Measurements from ENCODE around the gene CLTA. TPM values are rescaled to one million over a fixed set of nuclear protein-coding genes. Genes with fewer than 3 reads are reported as not detected.

The CLTA gene
- total RNA-seq, 4 donors from 2014 or later: 128 to 148 (median 130) TPM

GRCh38 chr9:36213989-36214388 is 23.3 kb downstream of the CLTA start:
- peaks cover 20% of the 10 kb centered on the region for H3K4me1 ChIP-seq
- no peaks in the 10 kb centered on the region for H3K27me3 ChIP-seq
- 77% methylated on average over 4 of the region's 4 CpGs for WGBS
- H3K4me3 ChIP-seq: no peak overlapping the region
- H3K9me3 ChIP-seq: no peaks in the 10 kb centered on the region
- DNase-seq (ENCODE audit: low spot score in 2 of 2): no peak
- TF ChIP-seq POLR2A (IDR thresholded peaks at IDR 0.05) (no peak), POLR2AphosphoS5 (IDR thresholded peaks at IDR 0.05) (no peak), EP300 (IDR thresholded peaks at IDR 0.05) (no peak), CTCF (IDR thresholded peaks at IDR 0.05) (no peak)
- H3K27ac ChIP-seq: no peak overlapping the region
- peaks cover 76% of the 10 kb centered on the region for H3K36me3 ChIP-seq

- H3K4me1 ChIP-seq: peaks cover 18% of the 10 kb centered on the region
- DNase-seq (ENCODE audit: low spot score in 2 of 2): no peak
- TF ChIP-seq EP300 (IDR thresholded peaks at IDR 0.05) (no peak), CTCF (IDR thresholded peaks at IDR 0.05) (no peak), POLR2A (IDR thresholded peaks at IDR 0.05) (no peak), POLR2AphosphoS5 (IDR thresholded peaks at IDR 0.05) (no peak)
- H3K36me3 ChIP-seq: peaks cover 77% of the 10 kb centered on the region
- no peak overlapping the region for H3K4me3 ChIP-seq
- H3K27ac ChIP-seq: no peak overlapping the region
- no peaks in the 10 kb centered on the region for H3K27me3 ChIP-seq
- no peaks in the 10 kb centered on the region for H3K9me3 ChIP-seq
These were observed 23.9 kb downstream of the CLTA start for GRCh38 chr9:36214571-36214970.

- H3K36me3 ChIP-seq: peaks cover 72% of the 10 kb centered on the region
- WGBS: 59% methylated on average over 13 of the region's 13 CpGs
- H3K4me1 ChIP-seq: peaks cover 12% of the 10 kb centered on the region
- no peaks in the 10 kb centered on the region for H3K27me3 ChIP-seq
- TF ChIP-seq POLR2AphosphoS5 (IDR thresholded peaks at IDR 0.05) (no peak), EP300 (IDR thresholded peaks at IDR 0.05) (no peak), POLR2A (IDR thresholded peaks at IDR 0.05) (no peak), CTCF (IDR thresholded peaks at IDR 0.05) (no peak)
- no peak overlapping the region for H3K27ac ChIP-seq
- no peak for DNase-seq (ENCODE audit: low spot score in 2 of 2)
- H3K4me3 ChIP-seq: no peak overlapping the region
- no peaks in the 10 kb centered on the region for H3K9me3 ChIP-seq
These were observed 26.7 kb downstream of the CLTA start for GRCh38 chr9:36217256-36217968.

GRCh38 chr9:36218011-36218410 is 27.3 kb downstream of the CLTA start:
- H3K9me3 ChIP-seq: no peaks in the 10 kb centered on the region
- peaks cover 72% of the 10 kb centered on the region for H3K36me3 ChIP-seq

More at GRCh38 chr9:36218011-36218410, 27.3 kb downstream of the CLTA start:
- no peak for DNase-seq (ENCODE audit: low spot score in 2 of 2)
- H3K27ac ChIP-seq: no peak overlapping the region
- TF ChIP-seq EP300 (IDR thresholded peaks at IDR 0.05) (no peak), POLR2AphosphoS5 (IDR thresholded peaks at IDR 0.05) (no peak), POLR2A (IDR thresholded peaks at IDR 0.05) (no peak), CTCF (IDR thresholded peaks at IDR 0.05) (no peak)
- no peaks in the 10 kb centered on the region for H3K27me3 ChIP-seq
- H3K4me1 ChIP-seq: peaks cover 11% of the 10 kb centered on the region
- H3K4me3 ChIP-seq: no peak overlapping the region
- WGBS: 92% methylated on average over 5 of the region's 5 CpGs
